Adipose tissue (tissue), 3 donors: ENCODE results near the gene TRIM9. TPM values are rescaled to one million over a fixed set of nuclear protein-coding genes. Genes with fewer than 3 reads are reported as not detected.

Experiments
- H3K27ac ChIP-seq: one replicate; pipeline ENCODE4 v1.5.1; 2013; ENCODE audit warnings: low read depth, low read length
- WGBS, 3 donors: extraction: QIAGEN DNeasy Blood & Tissue Kit; methylation state at CpG; one replicate each; pipeline ENCODE4 v1.1.7; 2013; 5-methylcytosine and 5-hydroxymethylcytosine counted together
- polyA plus RNA-seq, 3 donors: library from polyadenylated mRNA; stranded (reverse); fragments of 200-250 nt; gene quantifications; one replicate each; pipeline ENCODE4 v1.2.3, GENCODE V29; 2013
- donor health status: healthy with polysubstance abuse.
- donor health status: Bipolar disorder and iron deficiency.
- donor health status: healthy.

TRIM9 gene
- polyA plus RNA-seq, 3 donors: 0.30 to 1.0 (median 0.41) TPM

DNA sequence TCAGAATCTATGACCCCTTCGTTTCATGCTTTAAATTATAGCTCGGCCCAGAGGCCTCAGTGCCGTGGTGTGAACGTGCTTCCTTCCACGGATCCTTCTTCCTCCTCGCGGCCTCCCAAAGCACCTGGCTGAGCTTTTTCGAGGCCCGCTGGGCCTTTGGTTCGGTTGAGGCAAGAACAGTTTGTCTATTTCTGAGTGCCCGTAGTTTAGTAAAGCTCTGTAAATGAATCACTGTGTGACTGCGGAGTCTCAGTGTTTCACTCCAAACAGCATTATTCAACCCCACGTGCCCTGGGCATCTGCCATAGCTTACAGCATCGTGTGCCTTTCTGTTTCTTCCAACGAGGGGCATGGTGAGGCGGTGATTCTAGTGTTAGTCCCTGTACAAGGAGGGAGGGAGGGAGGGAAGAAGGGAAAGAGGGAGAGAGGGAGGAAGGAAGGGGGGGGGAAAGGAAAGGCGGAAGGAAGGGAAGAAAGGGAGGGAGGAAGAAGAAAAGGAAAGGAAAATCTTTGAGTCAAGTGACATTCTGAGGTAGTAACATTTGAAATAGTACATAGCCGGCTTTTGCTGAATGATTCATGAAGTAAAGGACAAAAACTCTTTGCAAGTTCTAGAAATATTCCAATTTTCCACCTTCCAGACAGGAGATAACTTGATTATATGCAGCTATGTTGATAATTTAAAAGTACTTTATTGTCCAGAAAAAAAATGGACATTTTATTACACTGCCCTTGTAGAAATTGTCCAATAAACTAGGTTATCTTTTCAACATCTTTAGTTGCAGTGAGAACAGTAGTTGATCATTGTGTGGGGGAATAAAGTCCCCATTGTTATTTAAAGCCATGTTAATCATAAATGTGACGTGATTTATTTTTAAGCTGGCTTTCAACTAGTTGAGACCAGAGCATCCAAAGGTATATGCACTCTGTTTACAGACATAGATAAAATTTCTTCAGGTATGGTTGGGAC, 1.2 kb upstream of the TRIM9 start:
- H3K27ac ChIP-seq: no peak overlapping the region
- WGBS, 3 donors: 21 to 22% (median 22%) methylated on average over 19 of the region's 19 CpGs

DNA sequence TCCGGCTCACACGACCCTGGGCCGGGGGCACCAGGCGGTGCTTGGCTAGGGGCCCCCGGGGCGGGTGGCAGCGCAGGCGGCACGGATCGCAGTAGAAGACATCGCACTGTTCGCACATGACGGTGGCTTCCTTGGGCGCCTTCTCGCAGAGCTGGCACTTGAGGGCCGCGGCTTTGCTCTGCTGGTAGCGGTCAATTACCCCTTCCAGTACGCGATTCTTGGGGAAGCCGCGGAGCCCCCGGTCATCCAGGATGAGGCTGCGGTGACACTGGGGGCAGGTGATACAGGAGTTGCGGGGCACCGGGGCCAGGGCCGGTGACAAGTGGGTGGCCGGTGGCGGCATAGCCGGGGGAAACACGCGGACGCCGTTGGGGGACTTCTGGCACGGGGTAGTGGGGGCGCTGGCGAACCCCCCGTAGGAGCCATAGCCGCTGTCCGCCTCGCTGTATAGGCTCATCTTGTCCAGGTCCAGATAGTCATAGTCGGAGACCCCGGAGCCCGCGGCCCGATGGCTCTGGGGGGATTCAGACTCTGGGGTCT, 553 bp downstream of the TRIM9 start:
- WGBS, 3 donors: 1 to 3% (median 2%) methylated on average over 45 to 46 of the region's 46 CpGs
- no peak overlapping the region for H3K27ac ChIP-seq

- 8 to 12% (median 12%) methylated on average over 54 to 68 of the region's 68 CpGs for WGBS, 3 donors
- H3K27ac ChIP-seq: no peak overlapping the region
These were observed 1.3 kb downstream of the TRIM9 start for GRCh38 chr14:51093371-51094281.

DNA sequence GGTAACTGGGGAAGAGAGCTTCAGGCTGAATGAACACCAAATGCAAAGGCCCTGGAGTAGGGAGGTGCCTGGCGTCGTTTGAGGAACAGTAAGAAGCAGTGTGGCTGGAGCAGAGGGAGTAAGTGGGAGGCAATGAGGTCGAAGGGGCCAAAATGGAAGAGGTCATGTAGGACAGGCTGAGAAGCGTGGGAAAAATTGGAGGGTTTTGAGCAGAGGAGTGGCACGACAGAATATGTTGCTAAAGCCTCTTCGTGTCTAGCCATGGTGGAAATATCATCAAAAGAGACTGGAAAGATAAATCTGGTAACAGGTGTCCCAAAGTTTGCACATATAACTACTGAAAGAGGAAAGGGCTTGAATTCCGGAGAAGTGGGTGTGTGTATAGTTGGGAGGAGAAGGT, 1.9 kb downstream of the TRIM9 start:
- no peak overlapping the region for H3K27ac ChIP-seq
- WGBS, 3 donors: 75 to 82% (median 80%) methylated on average over 7 of the region's 7 CpGs

GRCh38 chr14:51089278-51089677, 5.6 kb downstream of the TRIM9 start:
- H3K27ac ChIP-seq: no peak overlapping the region
- 69 to 95% (median 88%) methylated on average over 1 of the region's 1 CpG for WGBS, 3 donors

DNA sequence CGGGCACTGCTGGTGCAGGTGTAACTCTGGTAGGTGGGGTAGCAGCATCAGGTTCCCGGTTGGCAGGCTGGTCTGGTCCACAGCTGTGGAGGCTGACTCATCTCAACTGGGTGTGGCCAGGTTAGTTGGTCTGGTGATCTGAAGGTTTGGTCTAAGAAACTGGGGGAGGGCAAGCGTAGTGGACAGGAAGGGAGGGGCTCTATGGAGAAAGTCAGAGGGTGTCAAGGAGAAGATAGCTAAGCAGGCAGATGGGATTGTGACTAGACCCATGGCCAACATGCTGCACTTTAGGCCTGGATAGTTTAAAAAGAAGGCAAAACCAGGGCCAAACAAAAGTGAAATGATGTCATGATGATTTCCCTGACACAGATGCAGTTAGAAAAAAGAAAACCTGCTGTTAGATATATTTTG, 7.9 kb downstream of the TRIM9 start:
- no peak overlapping the region for H3K27ac ChIP-seq
- 81 to 89% (median 88%) methylated on average over 3 of the region's 3 CpGs for WGBS, 3 donors

DNA sequence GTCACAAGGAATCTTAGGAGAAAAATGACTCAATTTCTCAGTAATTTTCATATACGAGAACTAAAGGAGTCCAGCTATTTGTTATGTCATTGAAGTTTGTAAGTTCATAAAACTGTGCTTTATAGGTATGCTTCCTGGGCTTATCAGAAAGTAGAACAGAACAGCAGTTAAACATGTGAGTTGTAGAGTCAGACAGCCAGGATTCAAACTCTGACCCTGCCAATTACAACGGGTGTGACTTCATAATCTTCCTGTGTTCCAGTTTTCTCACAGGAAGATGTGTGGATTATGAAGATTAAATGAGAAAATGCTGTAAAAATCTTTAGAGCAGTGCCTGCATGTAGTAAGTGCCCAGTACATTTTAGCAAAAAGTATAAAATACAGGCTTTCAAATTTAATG, 8.9 kb downstream of the TRIM9 start:
- 46 to 66% (median 57%) methylated on average over 2 of the region's 2 CpGs for WGBS, 3 donors

DNA sequence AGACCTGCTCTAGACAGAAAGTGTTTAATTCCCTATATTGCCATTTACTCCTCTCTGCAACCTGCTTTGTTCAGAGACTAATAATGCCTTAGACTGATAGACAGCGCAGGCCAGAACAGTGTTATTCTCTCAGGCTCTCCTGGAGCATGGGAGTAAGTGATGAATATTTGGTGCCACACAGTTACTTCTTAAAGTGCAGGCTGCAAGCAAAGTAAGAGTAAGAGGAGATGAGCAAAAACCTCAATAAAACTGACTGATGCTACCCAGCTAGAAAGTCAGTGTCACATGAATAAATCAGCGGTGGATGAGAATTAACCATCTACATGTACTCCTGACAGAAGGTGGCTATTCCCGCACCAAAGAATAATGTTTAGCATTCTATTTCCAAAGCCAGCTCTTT, 9.9 kb downstream of the TRIM9 start:
- WGBS, 3 donors: 96 to 97% (median 97%) methylated on average over 3 of the region's 3 CpGs
- no peak overlapping the region for H3K27ac ChIP-seq

More for the DNA sequence above, 8.9 kb downstream of the TRIM9 start:
- no peak overlapping the region for H3K27ac ChIP-seq

- no peak overlapping the region for H3K27ac ChIP-seq
These were observed 10.4 kb downstream of the TRIM9 start for GRCh38 chr14:51084507-51084906.

GRCh38 chr14:51082349-51082748, 12.6 kb downstream of the TRIM9 start:
- 72 to 79% (median 74%) methylated on average over 1 of the region's 1 CpG for WGBS, 3 donors
- H3K27ac ChIP-seq: no peak overlapping the region

DNA sequence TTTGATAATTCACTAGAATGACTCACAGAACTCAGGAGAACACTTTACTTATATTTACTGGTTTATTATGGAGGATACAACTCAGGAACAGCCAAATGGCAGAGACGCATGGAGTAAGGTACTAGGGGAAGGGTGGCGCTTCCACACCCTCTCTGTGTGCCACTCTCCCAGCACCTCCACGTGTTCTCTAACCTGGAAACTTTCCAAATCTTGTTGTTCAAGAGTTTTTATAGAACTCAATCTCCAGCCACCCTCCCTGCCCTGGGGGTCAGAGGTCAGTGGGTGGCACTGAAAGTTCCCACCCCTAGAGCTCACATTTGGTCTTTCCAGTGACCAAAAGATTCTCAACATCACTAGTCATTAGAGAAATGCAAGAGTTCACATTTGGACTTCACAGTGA, 13.2 kb downstream of the TRIM9 start:
- WGBS, 3 donors: 70 to 86% (median 77%) methylated on average over 3 of the region's 3 CpGs
- H3K27ac ChIP-seq: no peak overlapping the region

- no peak overlapping the region for H3K27ac ChIP-seq
- WGBS, 3 donors: 82 to 91% (median 86%) methylated on average over 4 of the region's 4 CpGs
These were observed 13.7 kb downstream of the TRIM9 start for GRCh38 chr14:51081209-51081608.

DNA sequence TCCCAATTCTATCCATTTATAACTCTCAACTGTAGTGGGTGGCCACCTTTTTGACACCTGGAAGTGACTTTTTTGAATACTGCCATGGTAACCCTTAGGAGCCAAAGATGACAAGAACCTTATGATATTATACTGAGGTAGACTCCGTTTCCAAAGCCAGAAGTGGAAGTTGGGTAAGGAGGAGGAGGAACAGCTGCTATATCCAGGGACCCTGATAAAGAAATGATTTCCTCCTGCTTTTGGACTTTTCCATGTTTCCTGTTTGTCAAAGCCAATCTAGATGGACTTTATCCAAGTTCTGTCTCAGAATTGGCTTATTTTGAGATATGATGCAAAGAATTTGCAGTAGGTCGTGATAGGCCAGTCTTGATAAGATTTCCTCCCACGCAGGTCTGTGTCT, 14.3 kb downstream of the TRIM9 start:
- 17 to 32% (median 25%) methylated on average over 3 of the region's 3 CpGs for WGBS, 3 donors
- H3K27ac ChIP-seq: no peak overlapping the region

- WGBS, 3 donors: 25 to 41% (median 28%) methylated on average over 1 of the region's 1 CpG
- no peak overlapping the region for H3K27ac ChIP-seq
These were observed 15.4 kb downstream of the TRIM9 start for GRCh38 chr14:51079489-51079888.

DNA sequence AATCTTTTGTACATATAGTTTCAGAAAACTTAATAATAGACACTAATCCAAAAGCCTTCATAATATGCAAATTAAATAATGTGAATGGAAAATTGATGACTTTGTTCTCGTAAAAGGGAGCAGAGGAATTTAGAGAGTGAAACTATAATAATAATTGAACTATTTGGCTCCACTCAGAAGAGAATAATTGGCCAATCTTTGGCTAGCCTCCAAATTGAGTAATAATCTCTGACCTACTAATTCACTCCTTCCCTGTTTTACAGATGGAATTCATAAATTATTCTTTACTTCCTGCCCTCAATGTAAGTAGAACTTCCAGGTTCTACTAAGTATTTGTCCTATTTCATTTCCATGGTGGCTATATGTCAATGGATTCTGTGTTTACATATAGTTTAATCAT, 15.8 kb downstream of the TRIM9 start:
- WGBS, 3 donors: 26 to 50% (median 26%) methylated on average over 1 of the region's 1 CpG
- no peak overlapping the region for H3K27ac ChIP-seq

DNA sequence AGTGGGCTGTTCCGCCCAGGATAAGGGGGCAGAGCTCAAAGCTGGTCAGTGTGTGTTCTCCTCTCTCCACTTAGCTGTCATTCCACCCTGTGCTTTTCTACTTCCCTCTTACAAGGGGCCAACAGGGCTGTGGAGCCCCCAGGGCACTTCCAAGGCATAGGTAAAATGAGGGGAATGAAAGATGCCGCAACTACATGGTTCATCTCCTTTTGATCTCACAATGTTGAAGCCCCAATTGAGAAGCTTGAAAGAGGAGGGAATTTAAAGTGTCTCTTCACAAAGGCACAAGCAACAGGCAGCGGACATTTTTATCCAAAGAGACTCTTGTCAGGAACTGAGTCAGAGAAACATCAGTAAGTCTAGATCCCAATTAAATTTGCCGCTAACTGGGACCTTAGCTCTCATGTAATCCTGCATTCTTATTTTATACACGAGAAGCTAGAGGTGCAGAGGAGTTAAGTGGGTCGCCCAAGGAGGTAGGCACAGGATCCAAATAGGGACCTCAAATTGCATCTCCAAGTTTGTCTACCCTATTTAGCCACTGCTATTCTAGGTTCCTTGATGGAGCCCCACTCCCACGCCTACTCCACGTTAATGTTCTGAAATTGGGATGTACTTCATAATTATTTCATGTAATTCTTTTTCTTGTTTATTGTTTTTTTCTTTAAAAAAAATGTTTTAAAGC, 20.1 kb downstream of the TRIM9 start:
- 87 to 96% (median 95%) methylated on average over 8 of the region's 8 CpGs for WGBS, 3 donors
- H3K27ac ChIP-seq: no peak overlapping the region

GRCh38 chr14:51073731-51074130, 21.2 kb downstream of the TRIM9 start:
- no peak overlapping the region for H3K27ac ChIP-seq
- 47 to 59% (median 53%) methylated on average over 2 of the region's 2 CpGs for WGBS, 3 donors

DNA sequence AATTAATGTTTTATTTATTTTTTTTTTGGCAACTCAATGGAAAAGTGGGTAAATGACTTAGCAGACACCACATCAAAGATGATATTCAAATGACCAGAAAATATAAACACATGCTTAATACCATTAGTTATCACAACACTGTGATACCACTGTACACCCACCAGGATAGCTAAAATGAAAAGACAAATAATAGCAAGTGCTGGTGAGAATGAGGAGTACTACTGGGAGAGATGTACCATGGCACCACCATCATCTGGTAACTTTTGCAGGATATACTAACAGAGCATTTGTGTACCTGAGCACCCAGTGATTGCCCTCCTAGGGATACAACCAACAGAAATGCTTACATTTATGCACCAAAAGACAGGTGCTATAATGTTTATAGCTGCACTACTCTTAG, 21.9 kb downstream of the TRIM9 start:
- no peak overlapping the region for H3K27ac ChIP-seq
